RWPE1 (cell line): Measurements from ENCODE around the gene GDPD3.
A peak's percentile ranks its signal among the peaks of the same experiment; 100 is the strongest.

Experiments
- CTCF ChIA-PET: fragments of 350-600 bp; sonication (Branson Sonifier 250); formaldehyde crosslinking; extraction: SDS; loops from one replicate; lab custom pipeline; 2021; lab: Yijun Ruan, JAX
- POLR2A ChIA-PET: fragments of 400-600 bp; formaldehyde crosslinking; extraction: SDS; loops from one replicate; lab custom pipeline; 2020; ENCODE audit warnings: antibody characterized with exemption; ENCODE audit not compliant: low non-redundant PET; lab: Yijun Ruan, JAX
- DNase-seq: peaks from one replicate; pipeline ENCODE4 v3.0.0; 2012; ENCODE audit warnings: low spot score
- H3K27ac ChIP-seq: fragments of 450-650 bp; 2 replicates; pipeline ENCODE4 v1.5.1; 2017
- CTCF ChIP-seq: fragments of 450-650 bp; conservative IDR thresholded peaks from 2 replicates; pipeline ENCODE4 v1.5.1; 2017; ENCODE audit warnings: low read depth, mild to moderate bottlenecking

Gene GDPD3

GRCh38 chr16:30091474-30092372, 21.6 kb downstream of the GDPD3 start, which contains the start of gene TBX6:
Gene TBX6, minus strand, starts transcription at chr16:30091924. Its CDS starts 731 bp downstream, at chr16:30091193.
- POLR2A ChIA-PET, result interaction anchor here (0.6 to 1.4 kb wide), 2 partner anchors 18 to 25 kb away, joined by 3 to 4 read pairs; no protein-coding TSS in a partner anchor
- peak; percentile 89 for TF ChIP-seq CTCF
- peak within 1 kb of the TSS; percentile 79 for H3K27ac ChIP-seq
- CTCF ChIA-PET, result interaction anchor here (0.5 to 2.0 kb wide), 14 partner anchors 12 to 1469 kb away, joined by 3 to 16 read pairs (median 4); partner anchors contain the start of gene GDPD3
- peak; percentile 86 for DNase-seq

GRCh38 chr16:30090610-30091331, 22.6 kb downstream of the GDPD3 start:
- ChIA-PET POLR2A (interaction anchor here (0.6 to 1.4 kb wide), 5 partner anchors 11 to 33 kb away, joined by 3 to 15 read pairs (median 4); partner anchors contain the start of gene ALDOA), CTCF (interaction anchor here (0.6 to 2.0 kb wide), 6 partner anchors 22 to 355 kb away, joined by 3 to 11 read pairs (median 4); partner anchors contain the start of genes GDPD3 and SEPHS2)
- H3K27ac ChIP-seq, result peak overlapping the region; percentile 79
- no peak for TF ChIP-seq CTCF
- DNase-seq, result no peak

GRCh38 chr16:30088832-30089624, 24.3 kb downstream of the GDPD3 start:
- CTCF ChIA-PET, result no interaction called here

GRCh38 chr16:30088237-30088831, 25.0 kb downstream of the GDPD3 start:
- no peak for TF ChIP-seq CTCF
- DNase-seq, result no peak
- POLR2A ChIA-PET, result no interaction called here
- peak overlapping the region; percentile 79 for H3K27ac ChIP-seq
- CTCF ChIA-PET, result no interaction called here

More at GRCh38 chr16:30088832-30089624, 24.3 kb downstream of the GDPD3 start:
- POLR2A ChIA-PET, result interaction anchor here (1.2 kb wide), 1 partner anchor 11 kb away, joined by 3 read pairs; no protein-coding TSS in a partner anchor
- DNase-seq, result no peak
- H3K27ac ChIP-seq, result peak overlapping the region; percentile 79
- TF ChIP-seq CTCF, result no peak

GRCh38 chr16:30087181-30087898, 26.0 kb downstream of the GDPD3 start:
- POLR2A ChIA-PET, result no interaction called here
- no peak for DNase-seq
- no peak for TF ChIP-seq CTCF
- peak overlapping the region; percentile 79 for H3K27ac ChIP-seq
- CTCF ChIA-PET, result no interaction called here
